ENCODE data around the gene PCGF5.
"Not testable (repeated sequence)": the region's sequence is repeated elsewhere in the genome, so short reads cannot be mapped to it uniquely, and the experiment has no call there.

Gene PCGF5

DNA sequence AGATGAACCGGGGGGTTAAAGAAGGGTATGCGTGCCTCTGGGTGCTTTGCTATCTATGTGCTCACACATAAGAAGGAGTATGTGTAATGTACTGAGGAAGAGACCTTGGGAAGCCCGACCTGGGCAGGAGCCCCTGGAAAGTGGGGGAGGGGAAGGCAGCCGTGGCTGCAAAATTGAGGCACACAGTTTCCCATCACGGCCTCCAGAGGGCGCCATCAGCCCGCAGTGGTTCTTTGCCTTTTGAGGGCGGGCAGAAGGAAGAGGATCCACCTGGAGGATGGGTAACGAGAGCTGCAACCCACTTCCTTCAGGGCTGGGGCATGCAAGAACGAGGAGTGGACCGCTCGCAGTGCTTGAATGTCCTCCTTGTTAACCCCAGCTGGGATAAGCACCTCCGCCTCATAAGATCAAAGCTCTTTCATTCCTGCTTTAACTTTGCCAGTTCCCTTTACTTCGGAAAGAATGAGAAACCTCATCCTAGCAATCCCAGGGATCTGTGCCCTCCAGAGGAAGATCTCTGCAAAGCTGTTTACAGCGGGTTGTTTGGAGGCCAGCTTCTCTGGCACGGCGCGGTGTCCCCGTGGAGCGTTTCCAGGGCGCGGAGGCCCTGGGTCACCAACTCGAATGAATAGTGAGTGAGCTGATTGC, 77.9 kb downstream of the PCGF5 start:
- no peaks in the 10 kb centered on the region for H3K4me1 ChIP-seq
- no peak overlapping the region for H3K9ac ChIP-seq
- H3K27ac ChIP-seq = no peak overlapping the region
- H3K4me3 ChIP-seq (ENCODE audit: low read depth, low read length) = peak overlapping the region; percentile 39
- no peaks in the 10 kb centered on the region for H3K36me3 ChIP-seq (ENCODE audit: control insufficient read depth, insufficient read depth, low read length)
- no peaks in the 10 kb centered on the region for H3K9me3 ChIP-seq (ENCODE audit: control insufficient read depth, low read length)
- H2AFZ ChIP-seq = peak overlapping the region; percentile 84
- H3K4me2 ChIP-seq (ENCODE audit: low read length) = peak overlapping the region; percentile 78
- no peaks in the 10 kb centered on the region for H3K27me3 ChIP-seq (ENCODE audit: control insufficient read depth, insufficient read depth, low read length)
- no peaks in the 10 kb centered on the region for H3K79me2 ChIP-seq
- TF ChIP-seq, protein P1, sequence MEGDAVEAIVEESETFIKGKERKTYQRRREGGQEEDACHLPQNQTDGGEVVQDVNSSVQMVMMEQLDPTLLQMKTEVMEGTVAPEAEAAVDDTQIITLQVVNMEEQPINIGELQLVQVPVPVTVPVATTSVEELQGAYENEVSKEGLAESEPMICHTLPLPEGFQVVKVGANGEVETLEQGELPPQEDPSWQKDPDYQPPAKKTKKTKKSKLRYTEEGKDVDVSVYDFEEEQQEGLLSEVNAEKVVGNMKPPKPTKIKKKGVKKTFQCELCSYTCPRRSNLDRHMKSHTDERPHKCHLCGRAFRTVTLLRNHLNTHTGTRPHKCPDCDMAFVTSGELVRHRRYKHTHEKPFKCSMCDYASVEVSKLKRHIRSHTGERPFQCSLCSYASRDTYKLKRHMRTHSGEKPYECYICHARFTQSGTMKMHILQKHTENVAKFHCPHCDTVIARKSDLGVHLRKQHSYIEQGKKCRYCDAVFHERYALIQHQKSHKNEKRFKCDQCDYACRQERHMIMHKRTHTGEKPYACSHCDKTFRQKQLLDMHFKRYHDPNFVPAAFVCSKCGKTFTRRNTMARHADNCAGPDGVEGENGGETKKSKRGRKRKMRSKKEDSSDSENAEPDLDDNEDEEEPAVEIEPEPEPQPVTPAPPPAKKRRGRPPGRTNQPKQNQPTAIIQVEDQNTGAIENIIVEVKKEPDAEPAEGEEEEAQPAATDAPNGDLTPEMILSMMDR (IDR thresholded peaks at IDR 0.05) = peak; percentile 96

DNA sequence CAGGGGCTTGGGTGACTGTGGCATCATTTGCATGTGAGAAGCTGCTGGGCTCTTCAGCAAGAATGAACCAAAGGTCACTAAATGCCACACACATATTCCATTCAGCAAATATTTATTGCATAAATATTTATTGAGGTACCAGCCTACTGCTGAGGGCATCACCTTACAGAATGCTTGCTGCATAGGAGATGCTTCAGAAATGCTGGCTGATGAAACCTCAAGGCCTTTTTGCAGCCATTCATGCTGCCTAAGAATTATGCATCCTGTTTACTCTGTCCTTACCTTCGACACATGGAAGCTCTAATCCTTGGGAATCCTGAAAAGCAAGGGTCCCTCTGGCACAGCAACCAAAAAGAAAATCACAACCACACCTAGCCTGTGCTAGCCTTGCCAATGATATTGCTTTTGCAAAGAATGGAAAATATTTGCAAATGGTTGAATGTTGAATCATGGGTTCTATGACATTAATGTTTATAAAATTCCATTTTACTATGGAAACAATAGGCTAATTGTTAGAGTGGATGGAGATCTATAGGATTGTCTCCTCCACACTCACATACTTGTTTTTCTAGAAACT, 79.6 kb downstream of the PCGF5 start:
- H3K9me3 ChIP-seq (ENCODE audit: control insufficient read depth, low read length) = no peaks in the 10 kb centered on the region
- no peaks in the 10 kb centered on the region for H3K27me3 ChIP-seq (ENCODE audit: control insufficient read depth, insufficient read depth, low read length)
- H3K79me2 ChIP-seq = no peaks in the 10 kb centered on the region
- no peak overlapping the region for H3K27ac ChIP-seq
- H3K9ac ChIP-seq = no peak overlapping the region
- no peak overlapping the region for H2AFZ ChIP-seq
- no peaks in the 10 kb centered on the region for H3K4me1 ChIP-seq
- no peak overlapping the region for H3K4me3 ChIP-seq (ENCODE audit: low read depth, low read length)
- H3K36me3 ChIP-seq (ENCODE audit: control insufficient read depth, insufficient read depth, low read length) = no peaks in the 10 kb centered on the region
- TF ChIP-seq, protein P1 (IDR thresholded peaks at IDR 0.05) = no peak
- no peak overlapping the region for H3K4me2 ChIP-seq (ENCODE audit: low read length)

DNA sequence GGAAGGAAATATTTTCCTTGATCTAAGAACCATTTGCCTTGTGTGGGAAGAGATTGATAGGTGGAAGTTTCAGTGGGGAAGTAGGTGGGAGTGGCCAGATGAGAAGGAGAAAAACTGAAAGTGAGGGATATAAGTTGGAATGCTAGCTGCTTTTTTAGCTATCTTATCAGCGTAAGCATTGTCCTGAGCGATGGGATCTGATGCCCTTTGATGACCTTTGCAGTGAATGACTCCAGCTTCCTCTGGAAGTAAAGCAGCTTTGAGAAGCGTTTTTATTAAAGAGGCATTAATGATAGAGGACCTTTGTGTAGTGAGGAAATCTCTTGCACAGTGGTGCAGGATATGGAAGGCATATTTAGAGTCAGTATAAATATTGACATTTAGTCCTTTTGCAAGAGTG, 82.5 kb downstream of the PCGF5 start:
- not testable (repeated sequence) for H3K9ac ChIP-seq; H3K79me2 ChIP-seq; H3K36me3 ChIP-seq (ENCODE audit: control insufficient read depth, insufficient read depth, low read length); H3K9me3 ChIP-seq (ENCODE audit: control insufficient read depth, low read length); H3K4me1 ChIP-seq; H3K4me3 ChIP-seq (ENCODE audit: low read depth, low read length); H3K27me3 ChIP-seq (ENCODE audit: control insufficient read depth, insufficient read depth, low read length); H3K27ac ChIP-seq; H3K4me2 ChIP-seq (ENCODE audit: low read length)
- peak overlapping the region; percentile 66 for H2AFZ ChIP-seq

DNA sequence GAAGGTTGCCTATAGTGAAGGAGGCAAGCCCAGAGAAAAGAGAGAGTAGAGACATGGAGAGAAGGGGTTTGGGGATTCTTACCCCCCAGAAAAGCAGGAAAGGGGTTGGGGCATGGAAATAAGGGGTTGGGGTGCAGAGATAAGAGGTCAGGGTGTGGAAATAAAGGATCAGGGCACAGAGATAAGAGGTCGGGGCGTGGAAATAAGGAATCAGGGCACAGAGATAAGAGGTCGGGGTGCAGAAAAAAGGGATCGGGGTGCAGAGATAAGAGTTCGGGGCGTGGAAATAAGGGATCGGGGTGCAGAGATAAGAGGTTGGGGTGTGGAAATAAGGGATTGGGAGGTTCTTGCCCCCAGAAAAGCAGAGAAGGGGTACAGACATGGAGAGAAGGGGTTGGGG, 85.5 kb downstream of the PCGF5 start:
- not testable (repeated sequence) for H3K27me3 ChIP-seq (ENCODE audit: control insufficient read depth, insufficient read depth, low read length); H3K4me3 ChIP-seq (ENCODE audit: low read depth, low read length); H3K4me2 ChIP-seq (ENCODE audit: low read length); H3K79me2 ChIP-seq; H3K27ac ChIP-seq; H3K9me3 ChIP-seq (ENCODE audit: control insufficient read depth, low read length); H3K9ac ChIP-seq; H3K4me1 ChIP-seq; H2AFZ ChIP-seq; H3K36me3 ChIP-seq (ENCODE audit: control insufficient read depth, insufficient read depth, low read length)

DNA sequence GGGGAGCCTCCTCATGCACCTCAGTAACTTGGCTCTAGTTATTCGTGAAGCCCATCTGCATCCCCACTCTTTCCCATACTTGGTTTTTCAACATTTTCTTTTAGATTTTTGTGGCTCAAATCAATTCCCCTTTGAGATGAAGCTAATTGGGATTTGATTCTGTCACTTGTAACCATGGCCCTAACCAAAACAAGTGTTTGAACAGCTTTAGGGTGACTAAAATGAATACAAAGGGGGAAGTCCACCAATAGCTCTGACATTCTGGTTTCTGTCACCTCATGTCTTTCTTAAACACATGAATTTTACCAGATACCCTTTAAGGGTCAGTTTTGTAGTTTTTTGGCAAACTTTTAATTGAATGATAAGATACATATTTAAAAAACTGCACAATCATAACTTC, 87.0 kb downstream of the PCGF5 start:
- H3K36me3 ChIP-seq (ENCODE audit: control insufficient read depth, insufficient read depth, low read length) = no peaks in the 10 kb centered on the region
- H2AFZ ChIP-seq = no peak overlapping the region
- H3K9ac ChIP-seq = no peak overlapping the region
- no peaks in the 10 kb centered on the region for H3K4me1 ChIP-seq
- no peak overlapping the region for H3K4me3 ChIP-seq (ENCODE audit: low read depth, low read length)
- no peaks in the 10 kb centered on the region for H3K79me2 ChIP-seq
- H3K27ac ChIP-seq = no peak overlapping the region
- TF ChIP-seq, protein P1 (IDR thresholded peaks at IDR 0.05) = no peak
- no peaks in the 10 kb centered on the region for H3K9me3 ChIP-seq (ENCODE audit: control insufficient read depth, low read length)
- H3K27me3 ChIP-seq (ENCODE audit: control insufficient read depth, insufficient read depth, low read length) = no peaks in the 10 kb centered on the region
- H3K4me2 ChIP-seq (ENCODE audit: low read length) = no peak overlapping the region

DNA sequence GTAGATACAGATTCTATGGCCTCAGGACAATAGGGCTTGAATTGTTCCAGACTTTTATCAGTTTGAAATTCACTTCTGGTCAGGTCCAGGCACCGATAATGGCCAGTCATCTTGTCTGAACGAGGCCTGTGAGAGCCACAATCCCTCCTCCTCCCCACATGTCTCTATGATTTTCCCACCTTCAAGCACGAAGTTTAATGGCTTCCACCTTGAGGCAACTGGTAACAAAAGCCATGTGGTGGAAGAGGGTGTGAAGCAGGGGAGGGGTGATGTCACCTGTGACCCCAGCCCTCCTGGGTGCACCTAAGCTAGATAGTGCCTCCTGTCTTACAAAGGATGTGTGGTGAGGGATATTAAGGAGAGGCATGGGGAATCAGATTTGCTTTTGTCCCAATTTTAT, 89.2 kb downstream of the PCGF5 start:
- H3K27me3 ChIP-seq (ENCODE audit: control insufficient read depth, insufficient read depth, low read length) = no peaks in the 10 kb centered on the region
- H3K4me2 ChIP-seq (ENCODE audit: low read length) = no peak overlapping the region
- no peaks in the 10 kb centered on the region for H3K79me2 ChIP-seq
- TF ChIP-seq, protein P1 (IDR thresholded peaks at IDR 0.05) = no peak
- no peaks in the 10 kb centered on the region for H3K4me1 ChIP-seq
- H3K9me3 ChIP-seq (ENCODE audit: control insufficient read depth, low read length) = no peaks in the 10 kb centered on the region
- no peak overlapping the region for H3K4me3 ChIP-seq (ENCODE audit: low read depth, low read length)
- no peaks in the 10 kb centered on the region for H3K36me3 ChIP-seq (ENCODE audit: control insufficient read depth, insufficient read depth, low read length)
- H3K9ac ChIP-seq = no peak overlapping the region
- H3K27ac ChIP-seq = no peak overlapping the region
- H2AFZ ChIP-seq = no peak overlapping the region
